ENCODE measurements around the gene SLC38A4. TPM values are rescaled to one million over a fixed set of nuclear protein-coding genes. Genes with fewer than 3 reads are reported as not detected.

SLC38A4 gene
- total and polyA plus RNA-seq, 2 donors from 2014 or later: 0.66 to 7.4 TPM

DNA sequence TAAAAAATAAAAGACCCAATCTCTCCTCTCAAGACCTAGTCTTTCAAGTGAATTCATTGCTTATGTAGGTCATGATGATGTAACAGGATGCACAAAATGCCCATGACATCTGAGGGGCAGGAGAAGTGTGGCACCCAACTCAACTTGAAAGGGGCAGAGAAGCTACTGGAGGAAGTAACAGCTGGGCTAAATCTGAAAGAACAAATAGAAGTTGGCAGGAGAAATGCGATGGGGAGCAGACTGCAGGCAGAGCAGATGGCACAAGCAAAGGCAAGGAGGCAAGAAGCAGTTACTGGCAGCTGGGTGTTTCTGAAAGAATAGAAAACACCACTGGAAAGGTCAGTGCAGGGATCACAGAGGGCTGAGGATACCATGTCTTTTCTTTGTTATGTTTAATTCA is 14.6 kb downstream of the SLC38A4 start:
- H3K4me1 ChIP-seq (ENCODE audit: control insufficient read depth in 2 of 3, insufficient read depth in 2 of 3, low read depth in 1 of 3, low read length in 3 of 3): peaks cover 0 to 5% (median 3%) of the 10 kb centered on the region in 3 donors
- intact Hi-C loops (cut with DNase I): no loop called here
- no peaks in the 10 kb centered on the region for H3K36me3 ChIP-seq (ENCODE audit: control insufficient read depth in 2 of 3, insufficient read depth in 3 of 3, low read length in 3 of 3)
- no peak overlapping the region for H3K27ac ChIP-seq (ENCODE audit: low read depth in 2 of 2, low read length in 2 of 2)
- no peaks in the 10 kb centered on the region for H3K9me3 ChIP-seq (ENCODE audit: control insufficient read depth in 2 of 3, insufficient read depth in 1 of 3, low read length in 3 of 3)
- no peak overlapping the region for H3K4me3 ChIP-seq (ENCODE audit: low read length in 3 of 3)
- DNase-seq: no peak
- H3K9ac ChIP-seq (ENCODE audit: low read length in 3 of 3): no peak overlapping the region
- no peak for FAIRE-seq
- TF ChIP-seq, protein P1, sequence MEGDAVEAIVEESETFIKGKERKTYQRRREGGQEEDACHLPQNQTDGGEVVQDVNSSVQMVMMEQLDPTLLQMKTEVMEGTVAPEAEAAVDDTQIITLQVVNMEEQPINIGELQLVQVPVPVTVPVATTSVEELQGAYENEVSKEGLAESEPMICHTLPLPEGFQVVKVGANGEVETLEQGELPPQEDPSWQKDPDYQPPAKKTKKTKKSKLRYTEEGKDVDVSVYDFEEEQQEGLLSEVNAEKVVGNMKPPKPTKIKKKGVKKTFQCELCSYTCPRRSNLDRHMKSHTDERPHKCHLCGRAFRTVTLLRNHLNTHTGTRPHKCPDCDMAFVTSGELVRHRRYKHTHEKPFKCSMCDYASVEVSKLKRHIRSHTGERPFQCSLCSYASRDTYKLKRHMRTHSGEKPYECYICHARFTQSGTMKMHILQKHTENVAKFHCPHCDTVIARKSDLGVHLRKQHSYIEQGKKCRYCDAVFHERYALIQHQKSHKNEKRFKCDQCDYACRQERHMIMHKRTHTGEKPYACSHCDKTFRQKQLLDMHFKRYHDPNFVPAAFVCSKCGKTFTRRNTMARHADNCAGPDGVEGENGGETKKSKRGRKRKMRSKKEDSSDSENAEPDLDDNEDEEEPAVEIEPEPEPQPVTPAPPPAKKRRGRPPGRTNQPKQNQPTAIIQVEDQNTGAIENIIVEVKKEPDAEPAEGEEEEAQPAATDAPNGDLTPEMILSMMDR (IDR thresholded peaks at IDR 0.05; ENCODE audit: borderline replicate concordance, extremely low read depth, insufficient read depth): no peak
- H3K27me3 ChIP-seq (ENCODE audit: control insufficient read depth, insufficient read depth, low read length): no peaks in the 10 kb centered on the region

DNA sequence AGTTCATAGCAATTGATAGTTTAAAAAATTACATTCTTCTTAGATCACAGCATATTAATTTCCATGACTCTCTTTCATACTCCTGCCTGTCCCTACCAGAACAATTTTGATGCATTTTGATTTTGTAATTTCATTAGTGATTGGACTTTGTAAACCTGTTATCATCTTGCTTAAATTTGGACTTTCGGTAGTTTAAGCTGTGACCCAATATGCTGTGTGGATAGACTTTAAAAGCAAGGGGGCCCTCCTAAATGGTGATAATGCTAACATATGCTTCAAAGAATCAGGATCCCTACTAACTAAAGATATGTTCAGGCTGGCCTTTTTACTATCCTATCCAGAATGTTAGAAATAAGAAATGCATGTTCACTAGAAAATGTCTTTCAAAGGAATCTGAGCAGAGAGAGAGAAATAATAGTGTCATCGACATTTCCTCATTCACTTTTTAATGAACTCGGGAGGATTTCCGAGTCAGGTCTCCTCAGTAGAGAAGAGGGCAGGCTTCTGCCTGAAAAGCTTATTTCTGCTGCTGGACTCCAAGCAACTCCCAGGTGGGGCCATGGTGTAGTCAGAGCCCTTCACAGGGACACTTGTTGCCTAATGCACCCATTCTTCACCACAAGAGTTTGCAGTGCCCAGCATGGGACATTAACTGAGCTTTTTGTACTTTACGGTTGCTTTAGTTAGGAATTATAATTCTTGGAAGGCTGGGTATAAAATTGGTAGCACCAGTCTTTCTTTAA is 16.7 kb downstream of the SLC38A4 start:
- Histone ChIP-seq H3K4me1 (ENCODE audit: control insufficient read depth in 2 of 3, insufficient read depth in 2 of 3, low read depth in 1 of 3, low read length in 3 of 3) (no peaks in the 10 kb centered on the region), H3K36me3 (ENCODE audit: control insufficient read depth in 2 of 3, insufficient read depth in 3 of 3, low read length in 3 of 3) (no peaks in the 10 kb centered on the region), H3K27ac (ENCODE audit: low read depth in 2 of 2, low read length in 2 of 2) (no peak overlapping the region), H3K27me3 (ENCODE audit: control insufficient read depth, insufficient read depth, low read length) (no peaks in the 10 kb centered on the region), H3K9ac (ENCODE audit: low read length in 3 of 3) (no peak overlapping the region), H3K9me3 (ENCODE audit: control insufficient read depth in 2 of 3, insufficient read depth in 1 of 3, low read length in 3 of 3) (no peaks in the 10 kb centered on the region), H3K4me3 (ENCODE audit: low read length in 3 of 3) (no peak overlapping the region)
- intact Hi-C loops (cut with DNase I): no loop called here
- DNase-seq (no peak), FAIRE-seq (no peak)
- TF ChIP-seq, protein P1 (IDR thresholded peaks at IDR 0.05; ENCODE audit: borderline replicate concordance, extremely low read depth, insufficient read depth): no peak

DNA sequence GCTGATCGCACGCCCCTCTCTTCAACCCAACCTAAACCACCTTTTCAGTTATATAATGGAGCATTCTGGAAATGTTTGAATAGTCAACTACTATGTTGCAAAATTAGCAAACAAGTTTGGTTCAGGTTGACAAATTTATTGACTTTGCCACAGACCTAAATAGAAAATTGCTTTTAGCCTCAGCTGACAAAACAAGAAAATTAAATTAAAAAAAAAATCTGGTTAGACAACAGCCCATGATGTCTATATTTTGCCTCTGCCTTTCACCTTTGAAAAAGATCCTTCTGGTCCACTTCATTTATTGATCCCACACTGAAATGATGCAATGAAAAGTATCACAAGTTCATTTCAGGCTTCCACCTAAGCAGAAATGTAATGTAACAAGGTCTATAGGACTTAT is 17.5 kb downstream of the SLC38A4 start:
- intact Hi-C loops (cut with DNase I): no loop called here
- no peaks in the 10 kb centered on the region for H3K27me3 ChIP-seq (ENCODE audit: control insufficient read depth, insufficient read depth, low read length)

More for the DNA sequence above, 17.5 kb downstream of the SLC38A4 start:
- no peaks in the 10 kb centered on the region for H3K9me3 ChIP-seq (ENCODE audit: control insufficient read depth in 2 of 3, insufficient read depth in 1 of 3, low read length in 3 of 3)
- H3K4me3 ChIP-seq (ENCODE audit: low read length in 3 of 3): no peak overlapping the region
- H3K36me3 ChIP-seq (ENCODE audit: control insufficient read depth in 2 of 3, insufficient read depth in 3 of 3, low read length in 3 of 3): no peaks in the 10 kb centered on the region
- DNase-seq (no peak), FAIRE-seq (no peak)
- no peaks in the 10 kb centered on the region for H3K4me1 ChIP-seq (ENCODE audit: control insufficient read depth in 2 of 3, insufficient read depth in 2 of 3, low read depth in 1 of 3, low read length in 3 of 3)
- TF ChIP-seq, protein P1 (IDR thresholded peaks at IDR 0.05; ENCODE audit: borderline replicate concordance, extremely low read depth, insufficient read depth): no peak
- no peak overlapping the region for H3K9ac ChIP-seq (ENCODE audit: low read length in 3 of 3)
- H3K27ac ChIP-seq (ENCODE audit: low read depth in 2 of 2, low read length in 2 of 2): no peak overlapping the region

Data from kidney (tissue), 14 donors.